GM19193 (cell line): Measurements from ENCODE around the gene CERK.

ENCODE experiments used
- POLR2A ChIP-seq: IDR thresholded peaks from 4 replicates; pipeline ENCODE4 v1.6.1; 2011; ENCODE audit not compliant: insufficient read depth, insufficient read length; ENCODE audit errors: extremely low read depth

CERK gene

GRCh38 chr22:46654927-46655595 is 83.0 kb downstream of the CERK start:
- no peak for TF ChIP-seq POLR2A

- TF ChIP-seq POLR2A = no peak
These were observed 83.6 kb downstream of the CERK start for GRCh38 chr22:46654426-46654825.

- TF ChIP-seq POLR2A = no peak
These were observed 84.5 kb downstream of the CERK start for GRCh38 chr22:46653596-46653995.

- no peak for TF ChIP-seq POLR2A
These were observed 85.2 kb downstream of the CERK start for GRCh38 chr22:46652847-46653331.

- no peak for TF ChIP-seq POLR2A
These were observed 85.8 kb downstream of the CERK start for GRCh38 chr22:46652081-46652846.

GRCh38 chr22:46651316-46651715 is 86.7 kb downstream of the CERK start:
- TF ChIP-seq POLR2A = no peak

GRCh38 chr22:46650078-46650810 is 87.8 kb downstream of the CERK start:
- TF ChIP-seq POLR2A = no peak

GRCh38 chr22:46649141-46650077 is 88.6 kb downstream of the CERK start:
- no peak for TF ChIP-seq POLR2A

GRCh38 chr22:46646531-46647215 is 91.4 kb downstream of the CERK start:
- no peak for TF ChIP-seq POLR2A

- no peak for TF ChIP-seq POLR2A
These were observed 96.2 kb downstream of the CERK start for GRCh38 chr22:46641811-46642266.

GRCh38 chr22:46640293-46641055 is 97.6 kb downstream of the CERK start:
- no peak for TF ChIP-seq POLR2A

- no peak for TF ChIP-seq POLR2A
These were observed 98.2 kb downstream of the CERK start for GRCh38 chr22:46639843-46640242.
